HG02938 (cell line): ENCODE measurements around the gene LMX1B.

ENCODE experiments used
- ATAC-seq: cut with Tn5 transposase; IDR thresholded peaks from one replicate; pipeline ENCODE4 v1.9.1; 2021; ENCODE audit warnings: mild to moderate bottlenecking, moderate library complexity; ENCODE audit not compliant: unreplicated experiment

The LMX1B gene

DNA sequence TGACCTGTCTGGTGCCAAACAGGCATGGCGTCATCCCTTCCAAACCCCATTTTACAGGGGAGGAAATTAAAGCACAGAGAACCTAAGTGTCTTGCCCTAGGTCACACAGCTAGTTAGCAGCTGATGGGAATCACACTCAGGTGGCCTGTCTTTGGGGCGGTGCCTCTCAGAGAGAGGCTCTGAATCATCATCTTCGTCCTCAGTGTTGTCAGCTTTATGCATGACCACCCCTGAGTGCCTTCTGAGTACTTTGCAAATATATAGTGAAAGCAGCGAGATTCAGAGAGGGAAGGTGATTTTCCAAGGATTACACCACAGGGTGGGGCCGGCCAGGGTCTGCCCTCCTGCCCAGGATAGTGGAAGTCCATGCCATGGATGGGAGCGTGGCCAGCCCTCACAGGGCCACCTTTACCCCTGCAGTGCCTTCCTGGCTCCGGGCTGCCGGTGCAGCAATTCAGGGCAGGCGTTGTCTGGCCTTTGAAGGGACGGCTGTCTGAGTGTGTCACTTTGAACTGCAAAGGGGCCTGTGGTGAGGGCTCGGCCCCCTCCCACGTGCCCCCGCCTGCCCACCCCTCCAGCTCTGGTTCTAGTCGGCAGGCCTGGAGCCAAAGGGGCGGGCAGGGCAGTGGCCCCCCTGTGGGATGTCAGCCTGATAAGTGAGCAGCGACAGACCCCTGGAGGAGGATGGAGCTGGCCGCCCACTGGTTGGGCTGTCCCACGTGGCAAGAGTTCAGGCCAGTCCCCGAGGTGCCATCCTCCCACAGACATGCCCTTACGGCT lies 16.9 kb downstream of the LMX1B start:
- ATAC-seq: no peak

DNA sequence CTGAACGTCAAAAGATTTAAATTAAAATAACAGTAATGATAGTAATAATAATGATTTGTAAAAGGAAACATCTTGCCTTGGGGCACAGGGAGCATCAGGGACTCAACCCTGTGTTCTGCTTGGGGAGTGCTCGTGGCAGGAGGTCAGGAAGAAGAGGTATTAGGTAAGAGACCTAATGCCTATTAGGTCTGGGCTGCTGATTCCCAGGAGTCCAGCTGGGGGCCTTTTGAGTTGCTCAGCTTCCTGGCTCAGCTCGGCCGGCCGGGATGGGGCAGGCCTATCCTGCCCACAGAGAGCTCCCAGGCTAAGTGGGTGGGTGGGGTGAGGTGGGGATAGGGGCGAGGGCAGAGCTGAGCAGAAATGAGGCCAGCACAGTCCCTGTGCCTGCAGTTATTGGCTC lies 17.5 kb downstream of the LMX1B start:
- ATAC-seq: no peak

DNA sequence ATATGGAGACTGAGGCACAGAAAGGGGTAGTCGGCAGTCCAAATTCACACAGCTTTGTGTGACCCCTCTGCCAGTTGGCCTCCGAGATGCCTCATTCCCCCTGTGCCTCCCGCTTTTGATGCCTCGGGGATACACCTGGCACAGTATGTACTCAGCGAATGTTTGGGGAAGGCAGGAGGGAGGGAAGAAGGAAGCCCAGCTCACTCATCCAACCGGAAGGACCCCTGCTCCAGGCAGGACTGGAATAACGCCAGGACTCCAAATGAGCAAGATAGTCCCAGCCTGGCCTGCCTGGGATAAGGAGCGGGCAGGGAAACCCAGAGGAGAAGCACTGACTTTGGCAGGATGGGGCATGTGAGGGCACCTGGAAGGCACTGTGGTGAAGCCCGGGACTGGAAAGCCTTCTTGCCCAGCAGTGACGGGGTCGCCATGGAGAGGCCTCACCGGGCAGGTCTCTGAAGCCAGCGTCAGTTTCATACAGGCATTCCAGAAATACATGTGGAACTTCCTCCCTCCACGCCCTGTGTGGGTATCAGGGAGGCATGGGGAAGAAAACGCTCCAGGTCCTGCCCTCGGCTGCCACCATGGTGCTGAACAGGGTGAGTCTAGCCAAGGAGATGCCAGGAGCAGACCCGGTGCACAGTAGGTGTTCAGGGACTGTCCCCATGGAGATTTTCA lies 20.3 kb downstream of the LMX1B start:
- no peak for ATAC-seq

DNA sequence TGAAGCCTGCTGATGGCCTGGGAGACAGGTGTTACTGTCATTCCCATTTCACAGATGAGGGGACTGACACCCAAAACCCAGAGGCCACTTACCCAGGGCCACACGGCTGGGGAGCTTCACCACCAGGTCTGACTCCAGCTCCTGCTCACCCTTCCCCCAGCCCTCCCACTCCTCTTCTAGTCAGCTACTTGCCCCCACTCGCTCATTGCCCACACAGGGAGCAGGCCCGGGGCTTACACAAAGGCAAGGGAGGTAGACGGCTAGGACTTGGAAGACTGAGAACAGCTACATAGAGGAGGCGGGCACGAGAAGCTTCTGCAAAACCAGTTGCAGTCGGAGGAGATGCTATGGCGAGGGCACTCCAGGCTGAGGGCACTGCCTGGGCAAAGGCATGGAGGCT lies 21.3 kb downstream of the LMX1B start:
- no peak for ATAC-seq

DNA sequence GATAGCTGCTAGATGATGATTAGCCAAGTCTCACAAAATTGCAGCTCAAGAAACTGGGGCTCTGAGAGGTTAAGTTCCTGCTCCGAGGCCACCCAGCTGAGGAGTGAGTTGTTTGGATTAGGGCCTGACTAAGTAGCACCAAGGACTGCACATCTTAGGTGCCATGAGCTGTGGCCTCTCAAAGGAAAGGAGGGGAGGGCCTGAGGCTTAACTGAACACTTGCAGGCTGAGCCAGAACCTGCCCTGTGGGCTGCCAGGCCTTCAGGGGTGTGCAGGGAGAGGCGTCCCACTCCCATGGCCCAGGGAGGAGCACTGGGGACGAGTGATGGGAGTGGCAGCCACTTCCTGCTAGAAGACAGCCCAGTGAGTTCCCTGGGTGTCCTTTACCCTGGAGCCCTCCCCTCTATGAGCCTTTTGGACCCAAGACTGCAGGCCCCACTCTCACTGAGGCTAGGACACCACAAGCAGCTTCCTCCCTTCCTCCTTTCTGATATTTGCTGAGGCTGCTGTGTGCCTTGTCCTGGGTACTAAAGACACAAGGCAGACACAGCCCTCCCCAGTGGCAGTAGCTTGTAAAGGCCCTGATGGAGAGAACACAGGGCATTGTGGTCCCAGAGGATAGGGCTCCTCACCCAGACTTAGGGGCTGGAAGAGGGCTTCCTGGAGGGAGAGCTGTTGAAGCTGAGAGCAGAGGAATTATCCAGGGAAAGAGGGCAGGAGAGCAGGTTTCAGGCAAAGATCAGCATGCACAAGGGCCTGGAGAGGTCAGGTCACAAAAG lies 22.1 kb downstream of the LMX1B start:
- ATAC-seq: no peak

DNA sequence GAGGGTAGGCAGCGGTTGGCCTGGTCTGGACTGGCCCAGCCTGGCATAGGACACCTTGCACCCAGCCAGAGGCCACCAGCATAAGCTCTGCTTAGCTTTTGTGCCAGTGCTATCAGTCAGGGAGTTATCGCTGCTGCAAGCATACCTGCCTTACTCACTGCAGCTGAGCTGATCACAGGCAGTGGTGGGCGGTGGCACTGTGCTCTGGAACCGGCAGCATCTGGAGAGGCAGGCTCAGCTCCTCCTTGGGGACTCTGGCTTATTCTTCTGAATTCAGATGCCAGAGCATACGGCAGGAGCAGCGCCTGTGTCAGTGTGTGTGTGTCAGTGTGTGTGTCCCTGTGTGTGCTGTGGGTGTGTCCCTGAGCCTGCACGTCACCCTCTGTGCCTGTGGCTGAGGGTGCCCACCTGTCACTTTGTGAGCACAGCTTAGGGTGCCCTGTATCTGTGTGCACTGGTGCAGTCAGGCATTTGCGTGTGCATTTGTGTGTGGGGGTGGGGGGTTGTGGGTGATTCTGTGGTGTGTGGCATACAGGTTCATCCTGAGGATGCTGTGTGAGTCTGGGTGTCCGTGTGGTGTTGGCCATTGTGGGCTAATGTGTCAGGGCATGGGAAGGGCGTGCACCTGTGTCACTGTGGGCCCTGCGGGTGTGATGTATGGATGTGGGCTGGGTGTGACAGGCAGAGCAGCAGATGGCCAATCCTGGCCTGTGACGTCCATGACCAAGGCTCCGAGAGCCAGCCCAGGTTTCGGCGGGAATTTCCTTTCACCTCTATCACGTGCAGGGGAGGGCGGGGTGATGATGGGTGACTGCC lies 23.5 kb downstream of the LMX1B start:
- ATAC-seq: no peak

DNA sequence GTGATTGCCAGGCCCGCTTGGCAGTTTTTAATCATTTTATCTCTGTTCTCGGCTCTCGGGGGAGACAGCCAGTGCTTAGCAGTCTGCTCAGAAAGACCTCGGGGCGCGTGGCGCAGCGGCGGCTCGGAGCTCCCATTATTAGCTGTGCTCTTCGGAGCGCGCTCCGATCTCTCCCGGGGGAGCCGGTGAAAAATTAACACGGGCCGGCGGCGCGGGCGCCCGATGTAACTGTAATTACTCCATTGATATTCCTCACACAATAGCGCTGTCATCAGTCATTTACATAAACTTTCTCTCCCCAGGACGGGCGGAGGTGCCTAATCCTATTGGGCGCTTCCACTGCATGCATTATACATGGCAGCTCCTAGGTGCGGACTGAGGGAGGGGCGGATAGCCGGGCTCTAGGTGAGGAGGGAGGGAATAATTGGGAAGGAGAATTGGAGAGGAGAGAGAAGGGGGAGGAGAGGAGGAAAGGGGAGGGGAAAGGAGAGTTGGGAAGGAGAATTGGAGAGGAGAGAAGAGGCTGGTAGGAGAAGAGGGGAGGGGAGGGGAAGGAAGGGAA lies 24.9 kb downstream of the LMX1B start:
- no peak for ATAC-seq

DNA sequence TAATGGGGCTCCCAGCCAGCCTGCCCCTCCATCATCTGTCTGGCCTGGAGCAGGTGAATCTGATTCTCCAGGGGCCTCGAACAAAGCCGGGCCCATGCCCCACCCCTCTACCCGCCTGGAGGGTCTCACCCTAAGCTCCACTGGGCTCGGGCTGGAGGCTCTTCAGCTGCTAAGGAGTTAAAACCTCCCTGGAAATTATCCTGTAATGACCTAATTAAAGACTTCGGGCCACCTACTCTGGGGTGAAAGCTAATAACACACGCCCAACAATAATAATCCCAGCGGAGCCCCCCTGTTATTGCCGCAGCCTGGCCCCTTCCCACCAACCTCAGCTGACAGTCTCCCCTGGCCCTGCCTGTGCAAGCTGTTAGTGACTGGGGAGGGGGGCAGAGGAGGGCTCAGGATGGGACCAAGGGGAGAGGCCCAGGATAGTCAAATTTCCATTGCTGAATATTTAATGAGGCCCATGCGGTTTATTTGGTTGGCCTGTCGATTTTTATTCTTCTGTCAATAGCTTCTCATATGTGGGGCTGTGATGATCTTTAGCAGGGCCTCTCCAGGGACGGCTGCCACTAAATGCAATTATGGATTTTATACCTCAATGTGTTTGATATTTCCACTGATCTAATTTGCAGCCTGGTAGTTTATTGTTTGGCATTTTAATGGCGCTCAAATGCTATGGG lies 25.7 kb downstream of the LMX1B start:
- no peak for ATAC-seq

DNA sequence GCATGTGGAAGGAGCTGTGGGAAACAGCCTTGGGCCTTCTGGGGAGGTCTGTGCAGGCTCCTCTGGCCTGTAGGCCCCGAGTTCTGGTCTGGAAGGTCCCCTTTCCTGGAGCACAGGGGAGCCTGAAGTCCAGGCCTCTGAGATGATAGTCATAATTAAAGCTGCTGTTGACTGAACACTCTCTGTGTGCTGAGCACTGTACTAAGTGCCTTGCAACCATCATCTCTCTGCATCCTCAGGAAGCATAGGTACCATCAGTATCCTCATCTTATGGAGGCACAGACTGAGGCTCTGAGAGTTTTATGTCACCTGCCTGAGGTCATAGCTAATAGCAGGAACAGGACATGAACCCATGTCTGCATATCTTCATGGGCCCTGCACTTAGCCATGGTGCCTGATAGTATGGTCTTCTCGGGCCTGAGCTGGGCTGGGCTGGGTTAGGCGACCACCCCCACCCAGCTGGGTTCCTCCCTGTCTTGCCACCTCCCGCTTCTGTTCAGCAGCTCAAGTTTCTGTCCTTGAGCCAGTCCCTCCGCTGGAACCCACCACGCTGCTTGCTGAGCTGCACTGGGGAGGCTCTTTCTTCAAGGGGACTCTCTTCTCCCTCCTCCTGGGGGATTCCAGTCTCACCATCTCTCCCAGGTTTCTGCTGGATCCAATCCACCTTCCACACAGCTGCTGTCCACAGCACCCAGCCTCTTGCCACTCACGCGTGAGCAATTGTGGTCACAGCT lies 27.6 kb downstream of the LMX1B start:
- no peak for ATAC-seq

DNA sequence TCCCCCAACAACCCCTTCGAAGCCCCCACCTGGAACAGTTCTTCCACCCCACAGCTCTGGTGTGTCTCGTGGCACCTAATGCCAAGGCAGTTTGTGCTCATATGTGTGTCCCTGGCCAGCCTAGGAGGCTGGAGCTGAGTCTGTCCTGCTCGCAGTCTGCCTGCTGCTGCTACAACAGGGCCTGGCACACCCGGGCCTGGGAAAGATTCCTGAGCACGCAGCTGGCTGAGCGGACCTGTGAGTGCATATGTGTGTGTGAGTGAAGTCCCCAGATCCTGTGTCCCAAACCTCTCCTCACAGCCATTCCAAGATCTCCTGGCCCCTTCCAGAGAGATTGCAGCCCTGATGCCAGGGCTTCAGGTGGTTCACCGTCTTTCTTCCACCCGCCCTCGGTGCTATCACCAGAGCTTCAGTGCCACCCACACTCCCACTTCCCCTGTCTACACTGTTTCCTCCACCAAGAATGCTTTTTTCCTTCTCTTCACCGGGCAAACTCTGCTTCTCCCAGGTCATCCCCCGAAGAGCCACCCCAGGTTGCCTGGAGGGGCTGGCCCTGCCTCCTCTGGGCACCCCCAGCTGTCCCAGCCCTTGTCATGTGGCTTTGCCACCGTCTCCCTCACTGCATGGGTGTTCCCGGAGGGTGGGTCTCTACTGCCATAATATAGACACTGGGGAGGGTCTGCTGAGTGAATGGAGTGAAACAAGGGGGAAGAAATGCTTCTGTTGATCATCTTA lies 28.4 kb downstream of the LMX1B start:
- ATAC-seq: no peak

DNA sequence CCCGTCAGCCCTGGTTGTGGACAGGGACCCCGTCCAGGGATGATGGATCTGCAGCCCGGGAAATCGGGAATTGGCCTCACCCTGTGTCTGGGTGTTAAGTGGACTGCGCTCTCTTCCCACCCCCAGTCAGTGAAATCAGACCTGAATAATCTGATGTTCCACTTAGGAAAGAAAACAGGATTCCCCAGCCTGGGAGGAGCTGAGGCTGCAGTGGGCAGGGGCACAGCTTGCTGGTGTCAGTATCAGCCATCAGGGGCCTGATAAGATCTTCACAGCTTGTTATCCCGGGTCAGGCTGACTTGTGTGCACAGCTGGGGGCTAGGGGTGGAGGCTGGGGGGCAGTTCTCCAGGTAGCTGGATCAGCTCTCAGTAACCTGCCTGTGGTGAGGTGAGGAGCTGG lies 29.1 kb downstream of the LMX1B start:
- no peak for ATAC-seq

DNA sequence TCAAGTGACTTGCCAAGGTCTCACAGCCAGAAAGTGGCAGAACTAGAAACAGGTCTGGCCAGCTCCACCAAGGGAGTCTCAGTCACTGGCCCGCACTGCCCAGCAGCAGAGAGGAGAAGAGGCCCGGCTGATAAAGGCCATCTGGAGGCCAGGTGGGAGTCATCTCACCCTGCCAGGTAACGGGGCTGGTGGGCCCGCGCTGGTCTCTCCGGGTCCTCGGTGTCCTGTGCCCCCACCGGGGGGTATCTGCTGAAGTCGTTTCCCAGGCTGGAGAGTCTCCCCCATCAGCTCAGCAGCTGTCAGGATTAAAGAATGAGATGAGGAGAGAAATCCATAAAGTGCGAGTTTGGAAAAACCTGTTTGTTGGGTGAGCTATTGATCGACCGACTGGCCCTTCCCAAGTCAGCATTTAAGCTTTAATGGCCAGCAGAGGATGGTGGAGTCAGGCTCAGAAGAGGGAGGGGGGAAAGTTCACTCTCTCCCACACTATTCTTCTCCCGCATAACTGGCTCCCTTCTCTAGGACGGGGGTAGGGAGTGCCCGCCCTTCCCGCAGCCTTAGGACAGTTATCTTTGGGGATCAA lies 30.3 kb downstream of the LMX1B start:
- no peak for ATAC-seq

DNA sequence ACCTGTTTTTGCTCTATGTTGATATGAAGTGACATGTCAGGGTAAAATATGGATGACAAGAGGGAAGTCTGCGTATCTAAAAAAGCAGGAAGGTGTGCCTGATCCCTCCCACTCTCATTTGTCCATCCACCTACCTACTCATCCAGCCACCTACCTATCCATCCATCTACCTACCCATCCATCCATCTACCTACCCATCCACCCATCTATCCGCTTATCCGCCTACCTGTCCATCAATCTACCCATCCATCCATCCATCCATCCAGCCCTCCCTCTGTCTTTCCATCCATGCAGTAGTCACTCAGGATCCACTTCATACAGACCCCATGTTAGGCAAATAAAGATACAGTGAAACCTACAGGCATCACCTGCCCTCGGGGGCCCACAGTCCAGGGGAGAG lies 32.4 kb downstream of the LMX1B start:
- ATAC-seq: no peak

DNA sequence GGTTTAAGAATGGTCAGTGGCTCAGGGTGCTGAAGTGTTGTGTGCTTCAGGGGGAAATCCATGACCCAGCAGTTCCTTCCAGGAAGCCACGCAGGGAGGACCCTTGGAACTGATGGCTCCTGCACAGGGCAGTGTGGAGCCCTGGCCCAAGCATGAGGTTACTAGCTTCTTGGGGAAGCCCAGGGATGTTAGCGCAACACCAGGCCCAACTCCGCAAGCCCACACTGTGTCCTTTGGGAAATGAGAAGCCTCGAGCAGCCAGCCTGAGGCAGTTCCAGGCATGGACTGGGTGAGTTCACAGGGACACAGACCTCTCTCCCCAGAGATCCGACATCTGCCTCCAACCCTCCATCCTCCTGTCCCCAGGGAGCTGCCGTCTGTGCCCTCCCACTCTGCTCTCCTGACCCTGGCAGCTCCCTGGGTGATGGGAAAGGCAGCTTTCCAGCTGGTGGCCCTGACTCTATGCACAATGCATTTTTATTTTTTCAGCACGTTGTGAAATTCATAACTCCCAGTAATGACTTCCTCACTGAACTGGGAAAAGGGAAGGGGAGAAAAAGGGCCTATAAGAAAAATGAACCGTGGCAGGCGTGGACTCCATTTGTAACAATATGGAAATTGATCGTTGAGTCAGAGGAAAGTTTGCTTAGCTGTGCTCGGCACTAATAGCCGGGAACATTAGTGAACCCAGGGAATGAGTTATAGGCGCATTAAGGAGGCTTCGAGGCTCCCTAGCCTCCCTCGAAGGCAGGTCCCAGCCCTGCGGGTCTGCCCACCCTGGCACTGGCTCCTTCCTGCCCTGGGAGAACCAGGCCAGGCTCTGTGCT lies 34.1 kb downstream of the LMX1B start:
- ATAC-seq: no peak

DNA sequence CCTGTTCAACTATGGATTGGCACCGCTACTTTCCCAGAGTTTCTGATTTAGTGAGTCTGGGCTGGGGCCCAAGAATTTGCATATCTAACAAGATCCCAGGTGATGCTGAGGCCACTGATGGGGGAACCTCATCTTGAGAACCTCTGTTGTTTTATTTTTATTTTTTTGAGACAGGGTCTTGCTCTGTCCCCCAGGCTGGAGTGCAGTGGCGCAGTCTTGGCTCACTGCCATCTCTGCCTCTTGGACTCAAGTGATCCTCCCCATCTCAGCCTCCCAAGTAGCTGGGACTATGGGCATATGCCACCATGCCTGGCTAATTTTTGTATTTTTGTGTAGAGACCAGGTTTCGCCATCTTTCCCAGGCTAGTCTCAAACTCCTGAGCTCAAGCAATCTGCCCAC lies 35.7 kb downstream of the LMX1B start:
- ATAC-seq: no peak

DNA sequence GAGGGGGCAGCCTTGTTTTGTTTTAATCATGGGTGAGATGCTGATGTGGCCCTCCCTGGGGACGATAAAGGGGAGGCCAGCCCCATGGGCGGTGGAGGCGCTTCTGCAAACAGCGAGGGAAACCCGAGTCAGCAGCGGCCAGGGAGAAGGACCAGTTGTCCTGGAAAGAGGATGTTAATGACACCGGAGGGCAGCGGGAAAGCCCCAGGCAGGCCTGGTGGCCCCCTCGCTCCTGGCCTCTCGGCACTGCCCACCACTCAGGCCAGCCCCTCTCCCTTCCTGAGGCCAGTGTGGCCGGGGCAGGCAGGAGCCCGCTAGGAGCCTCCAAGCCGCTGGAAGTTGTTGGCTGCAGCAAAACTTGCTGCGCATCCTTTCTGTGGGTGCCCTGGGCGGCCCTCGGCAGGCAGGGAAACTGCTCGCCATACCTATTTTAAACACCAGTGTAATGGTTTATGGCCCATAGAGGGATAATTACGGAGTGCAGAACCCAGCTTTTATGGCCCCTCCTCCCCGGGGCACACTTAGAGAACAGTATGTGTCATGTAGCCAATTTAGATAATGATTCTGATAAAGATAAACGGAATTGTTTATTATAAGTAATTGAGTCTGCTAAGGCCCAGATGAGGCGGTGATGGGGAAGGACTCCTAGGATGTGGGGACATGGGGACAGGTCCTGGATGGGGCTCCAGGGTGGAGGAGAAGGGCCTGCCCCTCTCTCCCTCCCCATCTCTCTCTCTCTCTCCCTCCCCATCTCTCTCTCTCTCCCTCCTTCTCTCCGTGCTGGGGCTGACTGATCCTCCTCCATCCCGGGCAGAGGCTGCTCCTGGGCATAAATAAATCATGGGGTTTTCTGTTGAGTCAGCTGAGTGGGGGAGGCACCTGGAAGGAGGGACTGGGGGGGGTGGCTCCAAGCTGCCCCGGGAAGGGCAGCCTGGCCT lies 36.9 kb downstream of the LMX1B start:
- ATAC-seq: no peak
